Panc1 (cell line): ENCODE results near the gene SGIP1.

Experiments used
- CTCF ChIP-seq: fragments of 450-650 bp; IDR thresholded peaks from 2 replicates; pipeline ENCODE4 v1.5.1; 2017; ENCODE audit warnings: mild to moderate bottlenecking
- REST ChIP-seq, 2 experiments: IDR thresholded peaks; 2 replicates each; pipeline ENCODE4 v1.6.1; 2011 to 2012; ENCODE audit warnings: low read depth in 2 of 2, control low read depth in 1 of 2, low read length in 1 of 2, mild to moderate bottlenecking in 1 of 2, moderate library complexity in 1 of 2; ENCODE audit not compliant: insufficient read depth in 1 of 2

GRCh38 chr1:66696771-66697170 lies 162.8 kb downstream of the SGIP1 start:
- TF ChIP-seq CTCF (no peak), REST (IDR thresholded peaks at IDR 0.05; ENCODE audit: insufficient read depth in 1 of 2, low read depth in 2 of 2, low read length in 1 of 2) (no peak)
